A549 treated with ZK216348 at 1 μM for 4 hours (cell line): ENCODE results near the gene ARL9. TPM values are rescaled to one million over a fixed set of nuclear protein-coding genes. Genes with fewer than 3 reads are reported as not detected.

Experiments
- total RNA-seq: library from RNA; stranded (reverse); fragments of 200-300 nt; extraction: Qiagen RNA extraction; gene quantifications from 5 replicates; pipeline ENCODE4 v1.2.3, GENCODE V29; 2022; ENCODE audit warnings: low read depth

The ARL9 gene
- not detected in 5 replicates for total RNA-seq

DNA sequence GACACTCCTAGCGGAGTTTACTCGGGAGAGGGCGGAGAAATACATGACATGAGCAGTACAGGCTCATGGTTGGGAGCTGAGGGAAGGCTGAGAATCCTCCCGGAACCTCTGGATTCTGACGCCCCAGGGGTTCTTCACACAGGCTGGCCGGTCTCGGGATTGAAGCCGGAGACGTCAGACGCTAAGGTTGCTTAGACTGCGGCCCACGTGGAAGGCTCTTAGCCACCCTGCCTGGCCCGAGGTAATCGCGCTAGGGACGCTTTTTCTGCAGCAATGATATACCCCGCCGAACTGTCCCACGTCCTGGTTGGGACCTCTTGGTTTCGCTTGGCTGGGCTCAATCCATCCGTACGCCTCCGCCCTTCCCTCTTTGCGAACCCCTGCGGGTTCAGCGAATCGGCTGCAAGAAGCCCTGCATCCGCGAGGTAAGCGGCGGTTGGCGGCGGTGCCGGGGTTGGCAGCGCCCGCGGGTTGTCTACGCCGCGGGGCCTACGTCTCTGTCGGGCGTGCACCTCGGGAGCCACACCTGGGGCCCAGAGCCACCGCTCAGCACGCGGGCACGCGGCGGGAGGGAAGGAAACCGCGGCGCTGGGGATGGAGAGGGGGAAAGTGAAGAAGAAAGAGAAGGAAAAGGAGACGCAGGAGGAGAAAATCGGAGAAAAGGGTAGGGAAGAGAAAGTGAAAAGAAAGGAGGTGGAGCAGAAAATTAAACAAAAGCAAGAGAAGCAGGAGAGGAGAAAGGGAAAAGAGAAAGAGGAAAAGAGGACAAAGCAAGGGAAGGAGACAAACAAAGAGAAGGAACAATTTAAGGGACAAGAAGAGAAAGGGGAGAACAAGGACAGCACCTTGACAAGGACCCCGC lies at the start of gene ARL9:
ARL9 (plus strand) TSS at position 523 of the 862 bp plus-strand sequence; CDS start at position 595, 72 bp downstream.

GRCh38 chr4:56467284-56468096 lies 38.1 kb upstream of the ARL9 start, which contains the start of gene SRP72:
SRP72 (plus strand) TSS chr4:56467617; CDS start chr4:56467636, 19 bp downstream.

Other genes with a start within 250 kb of the ARL9 start
- 2.8 to 4.0 TPM (median 3.0 TPM) in 5 replicates for gene AASDH, start 118.3 kb upstream of the ARL9 start, total RNA-seq
- 11.5 to 22.0 TPM (median 15.5 TPM) in 5 replicates for gene PPAT, start 70.2 kb upstream of the ARL9 start, total RNA-seq
- gene PAICS, start 69.5 kb upstream of the ARL9 start, total RNA-seq, result 127 to 166 TPM (median 130 TPM) in 5 replicates
- gene SRP72, start 38.2 kb upstream of the ARL9 start, total RNA-seq, result 44.5 to 67.7 TPM (median 50.5 TPM) in 5 replicates
- not detected in 5 replicates for gene HOPX, start 175.5 kb downstream of the ARL9 start, total RNA-seq